HG03460 (cell line): ENCODE measurements around the gene RBFOX2.

Source experiments
- ATAC-seq: cut with Tn5 transposase; IDR thresholded peaks from one replicate; pipeline ENCODE4 v1.9.1; 2021; ENCODE audit not compliant: unreplicated experiment

Gene RBFOX2

GRCh38 chr22:35872451-35872850 is 156.2 kb downstream of the RBFOX2 start:
- ATAC-seq, result no peak

- ATAC-seq, result no peak
These were observed 157.9 kb downstream of the RBFOX2 start for GRCh38 chr22:35870517-35871293.

GRCh38 chr22:35868938-35869337 is 159.7 kb downstream of the RBFOX2 start:
- ATAC-seq, result no peak

GRCh38 chr22:35866651-35867050 is 162.0 kb downstream of the RBFOX2 start:
- no peak for ATAC-seq

GRCh38 chr22:35864545-35865165 is 164.0 kb downstream of the RBFOX2 start:
- ATAC-seq, result no peak

GRCh38 chr22:35863432-35863831 is 165.2 kb downstream of the RBFOX2 start:
- no peak for ATAC-seq

GRCh38 chr22:35862697-35863096 is 165.9 kb downstream of the RBFOX2 start:
- ATAC-seq, result no peak

- ATAC-seq, result no peak
These were observed 167.2 kb downstream of the RBFOX2 start for GRCh38 chr22:35861451-35861850.

- ATAC-seq, result no peak
These were observed 167.8 kb downstream of the RBFOX2 start for GRCh38 chr22:35860837-35861236.

GRCh38 chr22:35860087-35860733 is 168.4 kb downstream of the RBFOX2 start:
- no peak for ATAC-seq

GRCh38 chr22:35854334-35854733 is 174.3 kb downstream of the RBFOX2 start:
- no peak for ATAC-seq

- no peak for ATAC-seq
These were observed 176.5 kb downstream of the RBFOX2 start for GRCh38 chr22:35852076-35852475.

GRCh38 chr22:35850831-35851230 is 177.8 kb downstream of the RBFOX2 start:
- ATAC-seq, result no peak

- no peak for ATAC-seq
These were observed 181.8 kb downstream of the RBFOX2 start for GRCh38 chr22:35846804-35847203.

- no peak for ATAC-seq
These were observed 183.7 kb downstream of the RBFOX2 start for GRCh38 chr22:35844886-35845285.

- ATAC-seq, result no peak
These were observed 185.7 kb downstream of the RBFOX2 start for GRCh38 chr22:35842954-35843353.

- no peak for ATAC-seq
These were observed 186.1 kb downstream of the RBFOX2 start for GRCh38 chr22:35842519-35842913.

GRCh38 chr22:35841907-35842518 is 186.6 kb downstream of the RBFOX2 start:
- no peak for ATAC-seq

GRCh38 chr22:35840302-35840739 is 188.3 kb downstream of the RBFOX2 start:
- ATAC-seq, result no peak

GRCh38 chr22:35839841-35840301 is 188.8 kb downstream of the RBFOX2 start:
- ATAC-seq, result no peak

GRCh38 chr22:35838855-35839576 is 189.6 kb downstream of the RBFOX2 start:
- ATAC-seq, result no peak
